Keratinocyte (primary cell): ENCODE measurements around the gene G6PC2. TPM values are rescaled to one million over a fixed set of nuclear protein-coding genes. Genes with fewer than 3 reads are reported as not detected.
A peak's percentile ranks its signal among the peaks of the same experiment; 100 is the strongest.

Experiments
- DNase-seq: peaks from one replicate; pipeline ENCODE4 v3.0.0-alpha.2; 2011; ENCODE audit warnings: low read depth, missing footprints, low spot score
- FAIRE-seq: peaks from 2 replicates; lab custom pipeline; 2011; peaks lifted over from hg19 to GRCh38; lab: Jason Lieb, UNC
- H2AFZ ChIP-seq: 2 replicates; pipeline ENCODE4 v1.6.0; 2012; ENCODE audit warnings: low read length, control low read depth, inconsistent platforms; ENCODE audit not compliant: control insufficient read depth
- H3K27ac ChIP-seq: 2 replicates; pipeline ENCODE4 v1.5.1; 2011; ENCODE audit warnings: low read length; ENCODE audit not compliant: control insufficient read depth, insufficient read depth
- H3K27me3 ChIP-seq: 3 replicates; pipeline ENCODE4 v1.6.0; 2011; ENCODE audit warnings: low read length; ENCODE audit not compliant: control insufficient read depth, insufficient read depth; ENCODE audit errors: extremely low read depth
- H3K36me3 ChIP-seq, 2 experiments: 2 replicates in 1 of 2; 3 replicates in 1 of 2; pipeline ENCODE4 v1.5.1; 2011; ENCODE audit warnings: low read length in 2 of 2, mild to moderate bottlenecking in 1 of 2; ENCODE audit not compliant: control insufficient read depth in 2 of 2, insufficient read depth in 2 of 2; ENCODE audit errors: extremely low read depth in 1 of 2
- H3K4me1 ChIP-seq: 3 replicates; pipeline ENCODE4 v1.5.1; 2011; ENCODE audit warnings: low read length; ENCODE audit not compliant: control insufficient read depth, insufficient read depth; ENCODE audit errors: extremely low read depth
- H3K4me2 ChIP-seq: 3 replicates; pipeline ENCODE4 v1.6.0; 2011; ENCODE audit warnings: low read depth, low read length; ENCODE audit not compliant: control insufficient read depth, insufficient read depth; ENCODE audit errors: extremely low read depth
- H3K4me3 ChIP-seq, 3 experiments: fragments of 200-600 bp in 1 of 3; sonication (generic) in 1 of 3; 2 replicates in 2 of 3; 3 replicates in 1 of 3; pipeline ENCODE4 v1.5.1; 2011 to 2016; ENCODE audit warnings: low read length in 3 of 3, mild to moderate bottlenecking in 3 of 3, control low read depth in 2 of 3, inconsistent platforms in 1 of 3, low read depth in 1 of 3, mixed read lengths in 1 of 3, mixed run types in 1 of 3, moderate library complexity in 1 of 3; ENCODE audit not compliant: control insufficient read depth in 2 of 3, insufficient read depth in 2 of 3; ENCODE audit errors: extremely low read depth in 1 of 3
- H3K79me2 ChIP-seq: 2 replicates; pipeline ENCODE4 v1.6.0; 2012; ENCODE audit warnings: low read length; ENCODE audit not compliant: control insufficient read depth, insufficient read depth
- H3K9ac ChIP-seq: 3 replicates; pipeline ENCODE4 v1.6.0; 2011; ENCODE audit warnings: low read length; ENCODE audit not compliant: control insufficient read depth, insufficient read depth; ENCODE audit errors: extremely low read depth
- H3K9me1 ChIP-seq: 3 replicates; pipeline ENCODE4 v1.6.0; 2011; ENCODE audit warnings: low read length; ENCODE audit not compliant: control insufficient read depth, insufficient read depth; ENCODE audit errors: extremely low read depth
- H3K9me3 ChIP-seq: 2 replicates; pipeline ENCODE4 v1.5.1; 2012; ENCODE audit warnings: low read depth, low read length; ENCODE audit not compliant: control insufficient read depth
- H4K20me1 ChIP-seq: 3 replicates; pipeline ENCODE4 v1.6.0; 2011; ENCODE audit warnings: low read length; ENCODE audit not compliant: control insufficient read depth, insufficient read depth; ENCODE audit errors: extremely low read depth
- CTCF ChIP-seq, 3 experiments: IDR thresholded peaks in 1 of 3; conservative IDR thresholded peaks in 1 of 3; optimal IDR thresholded peaks in 1 of 3; 2 replicates in 2 of 3; 3 replicates in 1 of 3; pipeline versions ENCODE3 to v1.5.1; 2011; ENCODE audit warnings: low read length in 3 of 3, mild to moderate bottlenecking in 3 of 3, moderate library complexity in 2 of 3, control low read depth in 1 of 3, inconsistent platforms in 1 of 3; ENCODE audit not compliant: insufficient read depth in 2 of 3; ENCODE audit errors: extremely low read depth in 1 of 3
- EZH2 ChIP-seq: IDR thresholded peaks from one replicate; pipeline ENCODE4 v1.6.1; 2012; ENCODE audit warnings: inconsistent platforms, mild to moderate bottlenecking, low read length, moderate library complexity
- dilution Hi-C: fragments of 300-500 bp; cut with MboI; formaldehyde crosslinking; loops from one replicate; pipeline ENCODE4 v1.7.0; 2020; ENCODE audit warnings: low sequenced_read_pairs; ENCODE audit not compliant: extremely low pct_ligation_motif_present
- polyA plus RNA-seq, 5 experiments: library from polyadenylated mRNA; depleted of rRNA in 3 of 5; stranded (reverse) in 3 of 5; stranded (forward) in 1 of 5; unstranded in 1 of 5; fragments of >200 nt; gene quantifications; 1 replicate in 1 of 5; 2 replicates in 3 of 5; 3 replicates in 1 of 5; pipeline versions ENCODE4 v1.2.1 to v1.2.3, GENCODE V29; 2011 to 2012; ENCODE audit warnings: missing spikeins in 2 of 5, low read depth in 1 of 5, low replicate concordance in 1 of 5

G6PC2 gene
- polyA plus RNA-seq, 1 donor (not counting 4 experiments of a cell fraction or from before 2014, with no cell fraction given) = not detected

GRCh38 chr2:168912466-168912865, 11.4 kb downstream of the G6PC2 start:
- peak overlapping the region; percentile 80 for H3K4me2 ChIP-seq
- H2AFZ ChIP-seq = no peak overlapping the region
- no peaks in the 10 kb centered on the region for H4K20me1 ChIP-seq
- H3K27ac ChIP-seq = no peak overlapping the region
- H3K4me3 ChIP-seq = no peak overlapping the region
- H3K9me3 ChIP-seq = no peaks in the 10 kb centered on the region
- no peak overlapping the region for H3K9ac ChIP-seq
- FAIRE-seq (no peak), DNase-seq (no peak)
- H3K79me2 ChIP-seq = no peaks in the 10 kb centered on the region
- TF ChIP-seq EZH2 (no peak), CTCF (optimal IDR thresholded peaks at IDR 0.05 in 1 of 3, IDR thresholded peaks at IDR 0.05 in 1 of 3, conservative IDR thresholded peaks at IDR 0.05 in 1 of 3; ENCODE audit: extremely low read depth in 1 of 3, insufficient read depth in 2 of 3, low read length in 3 of 3) (no peak)
- H3K27me3 ChIP-seq = peaks cover 23% of the 10 kb centered on the region
- H3K9me1 ChIP-seq = no peaks in the 10 kb centered on the region
- H3K4me1 ChIP-seq = no peaks in the 10 kb centered on the region
- dilution Hi-C loops = no loop called here
- H3K36me3 ChIP-seq = no peaks in the 10 kb centered on the region

- Histone ChIP-seq H3K4me1 (no peaks in the 10 kb centered on the region), H2AFZ (peak overlapping the region; percentile 45), H3K79me2 (no peaks in the 10 kb centered on the region)
Observed at GRCh38 chr2:168912901-168913369, 11.8 kb downstream of the G6PC2 start.

More at GRCh38 chr2:168912901-168913369, 11.8 kb downstream of the G6PC2 start:
- H4K20me1 ChIP-seq = no peaks in the 10 kb centered on the region
- no peaks in the 10 kb centered on the region for H3K9me1 ChIP-seq
- dilution Hi-C loops = no loop called here
- H3K4me3 ChIP-seq = peak overlapping the region in 2 of 3 experiments; percentile 45 to 48
- DNase-seq (no peak), FAIRE-seq (no peak)
- peak overlapping the region; percentile 80 for H3K4me2 ChIP-seq
- H3K36me3 ChIP-seq = no peaks in the 10 kb centered on the region
- no peaks in the 10 kb centered on the region for H3K9me3 ChIP-seq
- no peak overlapping the region for H3K27ac ChIP-seq
- TF ChIP-seq EZH2 (no peak), CTCF (optimal IDR thresholded peaks at IDR 0.05 in 1 of 3, IDR thresholded peaks at IDR 0.05 in 1 of 3, conservative IDR thresholded peaks at IDR 0.05 in 1 of 3; ENCODE audit: extremely low read depth in 1 of 3, insufficient read depth in 2 of 3, low read length in 3 of 3) (no peak)
- peaks cover 20% of the 10 kb centered on the region for H3K27me3 ChIP-seq
- H3K9ac ChIP-seq = no peak overlapping the region
